ENCODE measurements around the gene PIAS4.

GRCh38 chr19:4010808-4011110 is 3.2 kb downstream of the PIAS4 start:
- TF ChIP-seq, protein P1, sequence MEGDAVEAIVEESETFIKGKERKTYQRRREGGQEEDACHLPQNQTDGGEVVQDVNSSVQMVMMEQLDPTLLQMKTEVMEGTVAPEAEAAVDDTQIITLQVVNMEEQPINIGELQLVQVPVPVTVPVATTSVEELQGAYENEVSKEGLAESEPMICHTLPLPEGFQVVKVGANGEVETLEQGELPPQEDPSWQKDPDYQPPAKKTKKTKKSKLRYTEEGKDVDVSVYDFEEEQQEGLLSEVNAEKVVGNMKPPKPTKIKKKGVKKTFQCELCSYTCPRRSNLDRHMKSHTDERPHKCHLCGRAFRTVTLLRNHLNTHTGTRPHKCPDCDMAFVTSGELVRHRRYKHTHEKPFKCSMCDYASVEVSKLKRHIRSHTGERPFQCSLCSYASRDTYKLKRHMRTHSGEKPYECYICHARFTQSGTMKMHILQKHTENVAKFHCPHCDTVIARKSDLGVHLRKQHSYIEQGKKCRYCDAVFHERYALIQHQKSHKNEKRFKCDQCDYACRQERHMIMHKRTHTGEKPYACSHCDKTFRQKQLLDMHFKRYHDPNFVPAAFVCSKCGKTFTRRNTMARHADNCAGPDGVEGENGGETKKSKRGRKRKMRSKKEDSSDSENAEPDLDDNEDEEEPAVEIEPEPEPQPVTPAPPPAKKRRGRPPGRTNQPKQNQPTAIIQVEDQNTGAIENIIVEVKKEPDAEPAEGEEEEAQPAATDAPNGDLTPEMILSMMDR (IDR thresholded peaks at IDR 0.05), result no peak
- TF ChIP-seq POLR2AphosphoS5 (IDR thresholded peaks at IDR 0.05) (no peak), POLR2A (IDR thresholded peaks at IDR 0.05) (no peak)
